GM04504 (cell line): ENCODE measurements around the gene TTI1.
A peak's percentile ranks its signal among the peaks of the same experiment; 100 is the strongest.

Source experiments
- DNase-seq: peaks from one replicate; pipeline ENCODE4 v3.0.0-alpha.2; 2012; ENCODE audit warnings: low read depth

TTI1 gene

DNA sequence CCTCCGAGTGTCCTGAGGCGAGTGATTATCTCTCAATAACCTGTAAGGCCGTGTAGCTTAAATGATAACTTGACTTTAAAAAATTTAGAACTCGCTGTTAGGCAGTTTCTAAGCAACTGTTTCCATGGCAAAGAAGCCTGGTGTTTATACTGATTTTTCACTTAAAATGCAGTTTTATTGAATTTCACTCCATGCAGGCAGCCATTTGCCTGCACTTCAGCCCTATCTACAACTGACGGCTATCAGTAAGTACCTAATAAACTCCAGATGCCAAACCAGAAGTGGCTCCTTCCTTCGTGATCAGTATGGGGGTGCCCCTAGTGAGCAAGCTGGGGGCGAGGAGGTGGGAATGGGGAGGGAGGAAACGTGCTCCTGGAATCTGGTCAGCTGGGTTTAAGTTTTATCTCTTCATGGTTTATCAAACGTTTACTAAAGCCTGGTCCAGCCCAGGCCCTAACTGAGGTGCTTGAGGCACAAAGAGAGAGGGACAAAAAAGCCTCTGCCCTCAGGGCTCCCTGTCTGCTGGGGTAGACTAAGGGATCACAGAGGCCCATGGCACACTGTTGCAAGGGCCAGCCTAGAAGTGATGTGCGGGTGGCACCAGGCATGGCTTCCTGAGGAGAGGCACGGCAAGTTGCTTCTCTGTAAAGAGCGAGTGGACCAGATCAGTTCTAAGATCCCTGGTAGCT, 45.5 kb downstream of the TTI1 start:
- no peak for DNase-seq

DNA sequence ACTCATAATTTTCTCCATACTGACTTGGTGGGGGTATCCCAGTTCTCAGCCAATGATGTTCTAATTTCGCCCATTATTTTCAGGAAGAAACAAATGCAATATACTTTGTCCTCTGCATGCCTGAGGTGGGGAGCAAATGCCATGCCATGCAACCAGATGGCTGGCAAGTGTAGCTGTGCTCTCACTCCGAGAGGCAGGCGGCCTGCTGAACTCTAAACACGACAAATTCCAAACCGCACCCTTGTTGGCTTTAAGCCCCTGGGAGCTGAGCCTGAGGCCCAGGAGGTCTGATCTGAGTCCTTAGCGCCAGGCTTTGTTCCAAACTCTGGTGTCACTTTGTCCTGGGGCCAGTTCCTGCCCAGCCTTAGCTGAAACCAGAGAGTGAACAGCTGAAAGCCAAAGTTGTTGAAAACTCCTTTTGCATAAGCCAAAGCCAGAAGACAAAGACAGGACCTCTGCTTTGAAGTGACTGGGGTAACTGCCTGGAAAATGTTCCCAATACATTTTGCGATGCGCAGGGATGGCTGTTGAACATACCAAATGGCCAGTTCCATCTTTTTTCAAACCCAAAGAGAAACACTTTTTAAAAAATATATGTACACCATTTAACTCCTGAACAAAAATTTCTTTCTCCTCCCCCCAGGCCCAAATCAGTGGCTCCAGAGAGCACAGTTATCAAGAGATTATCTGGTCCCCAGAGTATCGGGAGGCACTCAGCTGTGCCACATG, 46.2 kb downstream of the TTI1 start:
- DNase-seq: peak; percentile 58

DNA sequence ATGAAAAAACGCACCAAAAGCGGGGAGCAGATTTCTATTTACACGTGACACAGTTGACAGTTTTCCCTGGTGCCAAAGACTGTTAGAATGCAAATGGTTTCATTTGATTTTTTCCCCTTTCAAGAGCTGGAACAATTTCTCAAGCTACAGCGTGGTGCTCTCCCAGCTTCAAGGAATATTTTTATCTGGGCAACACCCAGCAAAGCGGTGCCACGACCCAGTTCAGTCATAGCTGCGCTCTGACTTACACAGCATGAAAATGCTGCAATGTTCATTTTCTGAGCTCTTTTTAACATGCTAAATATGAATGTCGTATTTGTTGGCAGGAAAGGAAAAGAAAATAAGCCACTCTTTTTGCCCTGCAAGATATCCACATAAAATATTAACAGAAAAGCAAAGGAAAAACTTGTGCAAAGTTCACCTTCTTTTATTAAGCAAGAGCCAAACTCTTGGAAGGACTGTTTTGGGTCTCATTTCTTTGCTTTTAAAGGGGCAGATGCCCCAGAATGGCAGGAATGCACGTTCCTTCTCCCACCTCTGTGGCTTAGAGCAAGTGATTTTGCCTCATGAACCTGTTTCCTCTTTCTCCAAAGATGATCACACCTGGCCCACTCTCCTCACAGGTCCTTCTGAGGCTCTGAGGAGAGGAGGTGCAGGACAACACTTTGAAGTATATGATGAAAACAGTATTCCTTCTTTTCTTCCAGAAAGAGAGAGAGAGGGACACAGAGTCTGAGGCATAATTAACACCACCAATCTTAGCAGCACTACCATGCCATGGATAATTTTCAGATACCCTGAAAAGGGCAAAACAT, 47.0 kb downstream of the TTI1 start:
- no peak for DNase-seq

DNA sequence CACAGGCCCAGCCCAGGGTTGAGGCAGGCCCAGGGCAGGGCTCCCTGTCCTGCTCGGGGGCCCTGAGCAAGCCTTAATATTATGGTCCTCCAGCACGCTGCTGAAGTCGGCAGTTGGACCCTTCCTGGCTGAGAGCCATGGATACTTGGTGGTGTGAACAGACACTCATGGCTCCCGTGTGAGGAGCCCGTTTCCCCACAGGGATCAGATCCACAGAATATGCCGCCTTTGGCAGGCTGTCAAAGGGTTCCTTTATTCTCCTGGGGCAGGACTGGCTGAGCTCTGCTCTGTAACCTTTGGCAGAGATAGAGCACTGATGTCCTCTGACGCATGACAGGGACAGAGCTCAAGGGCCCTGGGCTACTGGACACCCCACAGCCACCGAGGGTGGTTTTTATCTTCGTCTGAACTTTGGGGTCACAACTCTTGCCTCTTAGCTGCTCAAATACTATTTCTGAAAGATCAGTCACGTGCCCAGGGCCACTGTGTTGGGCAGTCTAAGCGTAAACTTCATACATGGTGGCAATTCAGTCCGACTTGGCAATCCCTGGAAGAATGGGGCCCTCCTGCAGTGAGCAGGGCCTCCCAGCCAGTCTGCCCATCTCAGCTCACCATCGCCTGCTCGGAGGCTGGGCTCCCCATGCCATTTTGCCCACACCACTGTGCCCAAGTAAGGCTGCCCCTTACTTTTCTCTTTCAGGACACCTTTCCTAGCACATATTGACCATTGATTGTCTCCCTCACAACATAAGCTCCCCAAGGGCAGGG, 49.1 kb downstream of the TTI1 start:
- DNase-seq: no peak

DNA sequence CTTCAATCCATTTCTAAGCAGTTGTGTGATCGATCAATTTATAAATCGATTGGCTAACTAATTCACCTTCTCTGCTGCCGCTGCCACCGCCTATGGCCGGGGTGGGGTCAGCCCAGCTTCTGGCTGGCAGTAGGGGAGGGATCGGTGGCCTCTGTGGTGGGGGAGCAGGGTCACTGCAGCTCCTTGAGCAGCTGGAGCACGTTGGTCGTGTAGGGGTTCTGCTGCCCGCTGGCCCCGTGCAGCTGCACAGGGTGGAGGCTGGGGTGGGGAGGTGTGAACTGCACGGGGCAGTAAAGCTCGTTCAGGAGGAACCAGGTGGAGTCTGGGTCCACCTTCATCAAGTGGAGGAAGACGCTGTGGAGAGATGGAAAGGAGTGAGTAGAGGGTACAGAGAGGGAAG, 50.0 kb downstream of the TTI1 start:
- DNase-seq: no peak

DNA sequence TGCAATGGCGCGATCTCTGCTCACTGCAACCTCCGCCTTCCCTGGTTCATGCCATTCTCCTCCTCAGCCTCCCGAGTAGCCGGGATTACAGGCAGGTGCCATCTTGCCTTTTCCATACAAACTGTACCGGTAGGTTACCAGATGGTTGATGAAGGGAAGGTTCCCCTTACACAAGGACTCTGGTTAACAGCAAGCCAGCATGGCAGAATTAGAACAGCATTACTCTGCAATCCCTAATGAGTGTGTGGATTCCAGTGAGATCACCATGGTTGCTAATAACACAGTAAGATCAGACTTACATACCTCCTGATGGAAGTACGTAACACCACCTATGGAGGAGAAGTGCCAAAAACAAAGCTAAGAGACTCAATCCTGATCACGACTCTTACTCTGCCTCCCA, 51.7 kb downstream of the TTI1 start:
- DNase-seq: no peak

DNA sequence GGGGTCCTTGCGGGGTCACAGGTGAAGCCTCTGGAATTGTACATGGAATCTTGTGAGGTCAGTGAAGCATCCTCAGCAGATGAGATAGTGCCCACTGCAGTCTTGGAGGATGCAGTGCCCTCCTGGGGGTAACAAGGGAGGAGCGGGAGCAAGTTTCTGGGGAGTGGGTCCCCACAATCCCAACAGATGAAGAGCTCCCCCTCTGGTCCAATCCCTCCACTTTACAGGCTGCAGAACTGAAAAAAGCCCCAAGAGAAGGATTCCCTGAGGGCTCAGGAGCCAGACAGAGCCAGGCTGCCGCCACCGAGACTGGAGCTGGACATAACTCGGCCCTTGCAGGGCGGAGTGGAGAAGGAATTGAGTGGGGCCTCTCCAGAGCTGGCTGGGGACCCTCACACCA, 52.4 kb downstream of the TTI1 start:
- no peak for DNase-seq

DNA sequence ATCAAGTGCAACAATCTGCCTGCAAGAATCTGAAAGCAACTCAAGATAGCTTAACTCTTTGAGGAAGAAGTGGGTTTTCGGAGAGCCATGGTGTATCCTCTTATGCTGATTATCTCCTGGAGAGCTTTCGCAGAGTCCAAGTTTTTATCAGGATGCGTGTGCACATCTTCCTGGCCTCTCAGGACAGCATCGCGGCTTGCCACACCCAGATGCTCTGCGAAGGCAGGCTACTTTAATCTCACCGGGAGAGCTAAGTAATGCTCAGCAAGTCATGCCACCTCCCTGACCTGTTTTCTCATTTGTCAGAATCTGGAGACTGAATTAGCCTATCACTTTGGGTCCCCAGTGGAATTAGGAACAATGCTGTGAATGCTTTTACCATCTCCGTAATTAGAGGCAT, 52.9 kb downstream of the TTI1 start:
- no peak for DNase-seq

DNA sequence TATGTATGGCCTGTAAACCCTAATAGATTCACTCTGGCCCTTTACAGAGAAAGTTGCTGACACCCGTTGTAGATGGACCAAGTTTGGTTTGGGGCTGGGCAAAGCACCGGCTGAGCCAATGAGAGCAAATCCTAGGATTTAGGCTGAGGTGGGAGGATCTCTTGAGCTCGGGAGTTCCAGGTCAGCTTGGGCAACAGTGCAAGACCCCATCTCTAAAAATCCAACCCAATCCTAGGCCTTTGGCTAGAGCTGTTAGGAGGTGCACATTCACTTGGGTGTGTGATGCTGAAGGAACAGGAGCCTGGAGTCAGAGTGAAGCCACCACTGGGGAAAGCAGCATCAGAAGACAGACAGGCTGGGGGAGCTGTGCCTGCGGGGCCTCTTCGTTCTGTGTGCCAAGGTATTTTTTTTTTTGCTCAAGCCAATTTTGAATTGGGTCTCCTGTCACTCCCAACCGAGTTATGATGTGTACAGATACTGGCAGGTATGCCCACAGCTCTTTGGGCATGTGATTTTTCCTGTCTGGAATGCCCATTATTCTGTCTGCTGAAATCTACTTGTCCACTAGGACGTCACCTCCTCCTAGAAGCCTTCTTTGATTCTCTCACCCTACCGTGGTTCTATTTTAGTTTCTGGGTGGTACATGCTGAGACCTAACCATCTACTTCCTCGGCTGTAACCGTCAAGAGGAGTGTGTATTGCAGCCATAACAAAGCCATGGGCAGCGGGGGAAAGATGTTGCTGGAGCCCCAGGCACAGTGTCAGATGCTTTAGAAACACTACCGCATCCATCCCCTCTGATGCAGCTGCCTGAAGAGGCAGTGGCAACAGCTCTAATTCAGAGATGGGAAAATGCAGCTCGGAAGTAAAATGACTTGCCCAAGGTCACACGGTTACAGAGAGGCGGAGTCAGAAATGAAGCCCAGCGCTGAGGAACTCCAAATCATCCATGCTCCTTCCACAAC, 54.0 kb downstream of the TTI1 start:
- DNase-seq: no peak

DNA sequence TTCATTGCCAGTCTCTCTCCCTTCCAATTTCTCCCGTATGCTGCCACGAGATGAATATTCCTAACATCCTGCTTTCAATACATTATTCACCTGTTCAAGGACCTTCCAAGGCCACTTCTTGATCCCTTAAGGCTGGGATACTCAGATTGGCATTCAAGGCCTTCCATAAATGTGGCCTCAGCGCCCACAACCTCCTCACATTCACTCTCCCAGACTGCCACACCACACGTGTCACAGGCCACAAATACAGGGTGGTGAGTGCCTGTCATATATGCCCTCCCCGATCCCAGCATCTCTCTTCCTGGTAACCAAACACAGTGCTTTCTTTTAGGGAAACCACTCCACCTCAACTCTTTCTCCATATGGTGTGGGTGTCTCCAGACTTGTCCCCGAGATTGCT, 55.5 kb downstream of the TTI1 start:
- no peak for DNase-seq

DNA sequence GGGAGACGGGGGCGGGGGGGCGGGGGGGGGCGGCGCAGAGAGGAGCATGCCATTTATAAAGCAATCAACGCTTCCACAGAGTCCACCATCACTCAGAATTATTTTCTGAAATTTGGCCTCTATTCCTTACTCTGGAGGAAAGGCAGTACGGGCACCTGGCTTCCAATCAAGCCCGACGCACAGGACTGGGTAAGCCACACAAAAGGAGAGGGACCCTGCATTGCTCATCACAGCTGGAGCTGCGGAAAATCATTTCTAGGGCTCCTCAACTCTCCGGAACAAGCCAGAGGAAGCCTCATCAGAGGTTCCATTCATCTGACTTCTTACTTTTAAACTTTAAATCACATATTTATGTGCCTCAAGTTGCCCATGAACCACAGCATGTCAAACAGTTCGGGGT, 55.9 kb downstream of the TTI1 start:
- no peak for DNase-seq

DNA sequence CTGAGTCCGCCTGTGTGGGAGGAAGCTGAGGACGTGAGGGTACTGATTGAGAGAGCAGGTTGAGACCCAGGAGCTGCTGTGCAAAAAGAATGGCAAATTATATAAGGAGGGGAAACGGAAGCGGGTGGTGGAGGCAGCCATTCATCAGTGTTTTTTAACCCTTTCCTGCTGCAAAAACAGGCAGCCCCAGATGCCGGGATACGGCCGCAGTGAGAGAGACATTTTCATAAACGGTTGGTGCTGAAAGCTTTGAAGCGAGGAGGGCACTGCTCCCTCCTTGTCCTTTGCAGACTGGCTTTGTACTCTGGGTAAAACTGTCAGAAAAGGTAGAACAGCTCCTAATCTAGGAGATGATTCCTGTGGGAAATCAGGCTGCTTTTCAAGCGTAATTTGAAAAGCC, 56.4 kb downstream of the TTI1 start:
- no peak for DNase-seq

DNA sequence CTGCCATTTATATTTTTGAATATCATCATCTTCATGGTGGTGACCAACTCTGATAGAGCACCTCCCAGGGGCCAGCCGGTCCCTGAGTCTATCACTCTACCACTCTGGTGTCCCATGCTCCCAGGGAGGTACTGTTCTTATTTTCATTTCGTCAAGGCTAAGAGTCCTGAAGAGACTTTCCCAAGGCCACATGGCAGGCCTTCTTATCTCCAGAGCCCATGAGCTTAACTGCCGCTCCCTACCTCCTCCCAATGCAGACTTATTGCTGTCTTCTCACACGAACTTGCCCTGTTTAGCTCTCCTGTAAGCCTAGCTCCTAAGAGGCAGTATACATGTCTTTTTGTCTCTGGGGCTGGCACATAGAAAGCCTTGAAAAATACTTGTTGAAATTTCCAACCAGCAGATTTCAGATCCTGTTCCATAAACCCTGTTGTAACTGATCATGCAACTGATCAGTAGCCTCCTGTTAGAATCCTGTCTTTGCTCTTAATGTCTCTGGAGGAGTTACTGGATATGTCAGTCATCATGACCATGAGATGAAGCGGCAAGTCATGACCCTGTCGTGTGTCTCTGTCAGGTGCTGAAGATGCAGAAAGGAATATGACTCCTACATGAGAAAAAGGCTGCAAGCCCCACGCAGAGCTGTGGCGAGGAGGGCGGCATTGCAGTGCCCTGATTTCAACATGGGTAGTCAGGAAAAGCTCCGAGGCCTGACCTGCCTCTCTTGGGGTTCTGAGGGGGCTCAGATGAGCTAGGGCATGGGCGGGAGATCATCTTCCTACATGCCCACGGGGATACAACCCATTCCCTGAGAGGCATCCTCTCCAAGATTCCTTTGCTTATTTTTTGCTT, 60.0 kb downstream of the TTI1 start:
- DNase-seq: no peak

DNA sequence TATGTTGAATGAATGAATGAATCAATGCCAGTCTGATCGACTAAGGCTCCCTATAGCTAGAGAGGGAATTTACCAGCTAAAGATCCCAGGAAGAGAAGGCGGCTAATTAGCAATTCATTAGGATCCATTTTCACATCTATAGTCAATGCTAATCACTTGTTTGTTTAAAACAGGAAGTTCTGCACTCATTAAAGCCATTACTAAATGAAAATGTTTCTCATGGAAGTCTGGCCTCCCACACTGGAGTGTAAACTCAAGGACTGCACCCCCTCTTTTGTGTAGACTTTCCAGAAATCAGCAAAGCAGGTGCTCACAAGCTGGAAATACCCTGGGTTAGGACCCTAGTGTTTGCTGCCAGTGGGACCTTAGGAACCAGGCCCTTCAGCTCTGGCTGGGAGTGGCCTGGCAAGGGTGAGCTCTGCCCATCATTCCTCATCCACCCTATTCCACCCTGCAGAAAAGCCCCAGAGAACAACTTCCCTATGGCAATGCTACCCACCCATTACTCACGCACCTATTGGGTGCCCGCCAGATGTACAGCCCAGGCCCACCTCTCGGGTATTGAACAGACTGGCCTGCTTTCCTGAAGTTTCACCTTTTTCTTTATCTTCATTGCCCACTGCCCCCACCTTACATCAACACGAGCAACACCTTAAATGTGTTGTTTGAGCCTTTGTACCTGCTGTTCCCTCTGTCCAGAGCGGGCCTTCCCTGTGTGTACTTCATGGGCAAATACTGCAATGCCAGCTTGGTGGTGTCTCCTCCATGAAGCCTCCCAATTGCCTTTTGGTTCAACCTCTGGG, 60.8 kb downstream of the TTI1 start:
- DNase-seq: no peak

DNA sequence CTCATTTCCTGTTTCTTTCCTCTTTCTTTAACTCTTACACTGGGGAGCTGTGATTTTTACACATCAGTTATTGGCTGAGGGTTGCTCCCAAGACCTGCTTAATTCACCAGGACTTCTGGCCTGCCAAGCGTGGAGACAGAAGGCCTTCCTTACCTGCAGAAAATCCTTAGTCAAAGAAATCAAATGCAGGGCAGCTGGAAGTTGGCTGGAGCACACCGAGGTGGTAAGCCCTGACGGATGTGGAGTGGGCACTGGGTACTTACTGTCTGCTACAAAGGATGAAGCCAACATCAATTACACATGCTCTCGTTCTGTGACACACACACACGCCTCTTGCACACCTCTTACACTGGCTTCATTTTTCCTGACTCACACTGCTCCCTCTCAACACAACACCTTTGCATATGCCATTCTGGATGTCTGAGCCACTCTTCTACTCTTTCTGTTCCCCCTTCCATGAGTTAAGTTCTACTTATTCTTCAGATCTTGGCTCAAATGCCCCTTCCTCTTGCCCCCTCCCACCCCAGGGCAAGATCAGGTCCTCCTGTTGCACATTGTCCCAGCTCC, 61.6 kb downstream of the TTI1 start:
- no peak for DNase-seq

DNA sequence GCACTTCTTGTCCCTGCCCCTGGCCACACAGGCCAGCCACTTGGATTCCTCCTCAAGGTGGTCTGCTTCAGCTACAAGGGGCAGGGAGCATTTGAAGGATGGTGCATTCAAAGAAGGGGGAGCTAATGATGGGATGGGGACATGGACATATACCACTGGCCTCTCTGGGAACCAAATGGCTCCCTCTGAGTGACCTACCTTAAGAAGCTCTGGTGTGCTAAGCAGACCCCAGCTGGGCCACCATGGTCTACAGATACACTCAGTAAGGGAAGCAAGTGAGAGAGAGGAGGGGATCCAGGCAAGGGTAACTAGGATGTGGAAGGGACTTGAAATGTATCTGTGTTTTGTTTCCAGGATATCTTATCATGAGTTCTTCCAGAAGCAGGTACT, 62.4 kb downstream of the TTI1 start:
- no peak for DNase-seq

DNA sequence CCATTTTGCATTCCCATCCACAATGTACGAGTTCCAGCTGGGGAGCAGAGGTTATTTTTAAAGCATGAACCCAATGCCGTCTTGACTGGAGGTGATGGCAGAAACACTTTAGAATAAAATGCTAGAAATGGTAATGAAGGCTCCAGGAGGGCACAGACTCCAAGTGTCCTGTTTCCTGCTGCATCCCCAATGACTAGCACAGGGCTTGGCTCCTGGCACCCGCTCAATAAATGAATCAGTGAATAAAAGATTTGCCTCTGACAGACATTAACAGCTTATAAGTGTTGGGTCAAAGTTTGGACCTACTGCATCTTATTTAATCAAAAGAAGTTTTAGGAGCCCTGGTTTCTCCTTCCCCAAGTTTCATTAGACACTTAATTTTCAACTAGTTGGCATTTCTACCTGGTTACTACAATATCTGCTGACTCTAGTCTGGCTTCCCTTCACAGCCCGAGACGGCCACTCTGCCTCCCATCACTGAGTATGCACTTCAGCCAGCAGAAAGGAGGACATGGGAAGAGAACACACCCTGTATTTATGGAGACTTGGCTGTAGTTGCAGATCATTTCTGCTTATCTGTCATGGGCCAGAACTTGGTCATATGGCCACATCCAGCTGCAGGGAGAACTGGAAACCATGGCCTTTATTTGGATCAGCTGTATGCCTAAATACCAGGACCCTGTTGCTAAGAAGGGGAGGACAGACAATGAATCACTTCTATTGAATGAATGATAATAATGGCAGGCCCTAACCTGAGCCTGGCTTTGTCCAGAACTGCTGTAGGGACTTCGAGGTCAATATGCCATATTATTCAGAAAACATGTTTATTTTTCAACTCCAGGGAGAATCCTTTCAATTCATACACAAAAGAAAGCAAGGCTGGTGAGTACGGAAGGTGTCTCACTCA, 63.1 kb downstream of the TTI1 start:
- DNase-seq: no peak

DNA sequence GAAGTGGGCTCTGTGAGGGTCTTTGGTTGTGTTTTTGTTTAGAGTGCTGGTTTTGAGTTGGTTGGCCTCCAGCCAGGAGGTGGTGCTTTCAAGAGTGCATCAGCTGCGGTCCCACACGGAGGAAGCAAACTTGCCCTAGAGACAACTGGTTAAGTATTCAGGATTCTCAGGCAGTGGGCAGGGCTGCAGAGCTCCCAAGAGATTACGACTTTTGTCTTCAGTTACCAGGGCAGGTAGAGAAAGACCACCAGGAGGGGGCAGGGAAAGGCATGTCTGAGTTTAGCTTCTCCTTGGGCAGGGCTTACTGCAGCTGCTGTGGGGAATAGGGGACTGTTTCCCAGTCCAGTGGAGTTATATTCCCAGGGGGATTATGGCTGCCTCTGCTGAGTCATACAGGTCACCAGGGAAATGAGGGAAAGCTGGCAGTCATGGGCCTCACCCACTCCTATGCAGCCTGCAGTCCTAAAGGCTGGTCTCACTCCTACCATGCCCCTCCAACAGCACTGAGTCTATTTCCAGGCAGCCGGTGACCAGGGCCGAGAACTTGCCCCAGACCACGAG, 64.3 kb downstream of the TTI1 start:
- no peak for DNase-seq
